ENCODE measurements around the gene HS2ST1. TPM values are rescaled to one million over a fixed set of nuclear protein-coding genes. Genes with fewer than 3 reads are reported as not detected.
A peak's percentile ranks its signal among the peaks of the same experiment; 100 is the strongest.

The HS2ST1 gene
- polyA plus RNA-seq, 2 of the 4 experiments (the other 2 are of a cell fraction), result 15.7 to 26.7 TPM

- ATAC-seq, result no peak
- Histone ChIP-seq H3K27ac (no peak overlapping the region), H3K4me1 (peaks cover 17% of the 10 kb centered on the region), H3K4me3 (no peak overlapping the region), H3K9me3 (no peaks in the 10 kb centered on the region), H3K4me2 (no peak overlapping the region)
- TF ChIP-seq RCOR1 (IDR thresholded peaks at IDR 0.05; ENCODE audit: low read depth, low read length), result no peak
- no peak for TF ChIP-seq REST (IDR thresholded peaks at IDR 0.05)
- TF ChIP-seq CTCF (IDR thresholded peaks at IDR 0.05), result no peak
- TF ChIP-seq NFE2L2 (conservative IDR thresholded peaks at IDR 0.05; ENCODE audit: low read length), result no peak
- no peak for TF ChIP-seq BCL3 (IDR thresholded peaks at IDR 0.05)
- no peak for TF ChIP-seq CEBPB (IDR thresholded peaks at IDR 0.05)
- TF ChIP-seq SREBF2 (IDR thresholded peaks at IDR 0.05), result no peak
- TF ChIP-seq RNF2 (IDR thresholded peaks at IDR 0.05; ENCODE audit: borderline replicate concordance, low read depth), result no peak
- TF ChIP-seq ELK1 (IDR thresholded peaks at IDR 0.05; ENCODE audit: low read depth, low read length), result no peak
- TF ChIP-seq CBX2 (IDR thresholded peaks at IDR 0.05; ENCODE audit: borderline replicate concordance, low read depth), result no peak
- TF ChIP-seq MAFK (IDR thresholded peaks at IDR 0.05; ENCODE audit: partially characterized antibody), result no peak
- TF ChIP-seq ZSCAN20 (CRISPR knock-in tag; IDR thresholded peaks at IDR 0.05), result no peak
- TF ChIP-seq SMC3 (IDR thresholded peaks at IDR 0.05), result no peak
- no peak for TF ChIP-seq KDM5A (IDR thresholded peaks at IDR 0.05)
- TF ChIP-seq MAZ (IDR thresholded peaks at IDR 0.05; ENCODE audit: borderline replicate concordance, low read depth, low read length), result no peak
- no peak for TF ChIP-seq RFX5 (IDR thresholded peaks at IDR 0.05)
- no peak for DNase-seq (ENCODE audit: low read depth in 1 of 2, low spot score in 1 of 2)
- no peak for FAIRE-seq
- ChIA-PET POLR2A (no interaction called here), CTCF (no interaction called here)
- 76% methylated on average over 6 of the region's 6 CpGs for WGBS (ENCODE audit: missing lambda C conversion rate)
Observed at GRCh38 chr1:86991549-86992186, 77.2 kb downstream of the HS2ST1 start.

GRCh38 chr1:86992861-86993260 is 78.4 kb downstream of the HS2ST1 start:
- WGBS (ENCODE audit: missing lambda C conversion rate), result 65% methylated on average over 2 of the region's 2 CpGs

More at GRCh38 chr1:86992861-86993260, 78.4 kb downstream of the HS2ST1 start:
- DNase-seq (ENCODE audit: low read depth in 1 of 2, low spot score in 1 of 2) (no peak), FAIRE-seq (no peak), ATAC-seq (no peak)
- Histone ChIP-seq H3K27ac (peak overlapping the region; percentile 38 to 74; a peak in 5 of 6 replicates), H3K9me3 (no peaks in the 10 kb centered on the region), H3K4me1 (peaks cover 17% of the 10 kb centered on the region), H3K4me3 (no peak overlapping the region), H3K4me2 (peak overlapping the region; percentile 60)
- CTCF ChIA-PET, result interaction anchor here (0.9 kb wide), 1 partner anchor 223 kb away, joined by 3 read pairs; no protein-coding TSS in a partner anchor
- TF ChIP-seq RARB (CRISPR knock-in tag; IDR thresholded peaks at IDR 0.05) (no peak), HMGXB4 (CRISPR knock-in tag; IDR thresholded peaks at IDR 0.05; ENCODE audit: borderline replicate concordance) (no peak), CHD4 (IDR thresholded peaks at IDR 0.05; ENCODE audit: borderline replicate concordance) (no peak), RFX5 (IDR thresholded peaks at IDR 0.05) (no peak), CBX2 (IDR thresholded peaks at IDR 0.05; ENCODE audit: borderline replicate concordance, low read depth) (no peak), NR3C1 (IDR thresholded peaks at IDR 0.05) (no peak), HOXB13 (CRISPR knock-in tag; IDR thresholded peaks at IDR 0.05; ENCODE audit: low read depth) (no peak)
- POLR2A ChIA-PET, result no interaction called here
